Measurements from ENCODE around the gene DYSF. TPM values are rescaled to one million over a fixed set of nuclear protein-coding genes. Genes with fewer than 3 reads are reported as not detected.

Gene DYSF
- total RNA-seq, 2 donors from 2014 or later = 0.77 to 1.6 TPM

DNA sequence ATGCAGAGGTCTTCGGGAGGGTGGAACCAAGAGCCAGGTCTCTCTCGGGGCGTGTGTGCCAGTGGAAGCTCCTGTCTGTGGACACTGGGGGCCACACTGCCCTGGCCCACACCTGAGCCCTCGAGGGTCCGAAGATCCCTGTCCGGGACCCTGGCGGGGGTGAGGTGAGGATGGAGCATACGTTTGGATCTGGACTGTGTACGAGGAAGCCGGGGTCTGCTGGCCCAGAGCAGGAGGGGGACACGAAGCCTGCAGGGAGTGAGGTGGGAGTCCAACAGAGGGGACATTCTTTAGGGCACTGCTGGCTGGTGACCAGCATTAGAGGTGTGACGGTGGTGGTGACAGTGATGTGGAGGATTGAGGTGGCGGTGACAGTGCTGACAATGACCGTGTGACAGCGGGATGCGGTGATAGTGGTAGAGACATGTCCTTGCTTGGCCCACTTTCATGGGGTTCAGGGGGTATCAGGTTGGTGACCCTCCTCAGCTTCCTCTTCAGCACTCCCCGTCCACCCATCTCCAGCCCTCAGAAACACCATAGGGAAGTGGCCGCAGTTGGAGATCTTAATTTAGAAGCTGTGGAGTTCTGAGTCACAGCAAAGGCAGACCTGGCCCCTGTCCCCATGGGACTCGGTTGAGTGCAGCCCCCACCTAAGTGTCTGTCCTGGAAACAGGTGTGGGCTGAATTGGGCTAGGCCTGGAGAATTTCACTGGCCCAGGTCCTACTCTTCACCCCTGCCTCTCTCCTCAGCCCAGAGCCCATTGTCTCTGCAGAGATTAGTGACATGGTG, 252.0 kb downstream of the DYSF start:
- H3K4me3 Mint-ChIP-seq = no peak overlapping the region
- no peaks in the 10 kb centered on the region for H3K36me3 Mint-ChIP-seq (ENCODE audit: insufficient read depth in 2 of 2)
- no peak for ATAC-seq (replicated peaks in 1 of 2)
- peaks cover under 1% of the 10 kb centered on the region for H3K27me3 Mint-ChIP-seq (ENCODE audit: low read depth)
- H3K4me1 Mint-ChIP-seq (ENCODE audit: low read depth) = no peaks in the 10 kb centered on the region
- DNase-seq = no peak
- H3K27ac Mint-ChIP-seq = no peak overlapping the region
- H3K9me3 Mint-ChIP-seq = no peaks in the 10 kb centered on the region

DNA sequence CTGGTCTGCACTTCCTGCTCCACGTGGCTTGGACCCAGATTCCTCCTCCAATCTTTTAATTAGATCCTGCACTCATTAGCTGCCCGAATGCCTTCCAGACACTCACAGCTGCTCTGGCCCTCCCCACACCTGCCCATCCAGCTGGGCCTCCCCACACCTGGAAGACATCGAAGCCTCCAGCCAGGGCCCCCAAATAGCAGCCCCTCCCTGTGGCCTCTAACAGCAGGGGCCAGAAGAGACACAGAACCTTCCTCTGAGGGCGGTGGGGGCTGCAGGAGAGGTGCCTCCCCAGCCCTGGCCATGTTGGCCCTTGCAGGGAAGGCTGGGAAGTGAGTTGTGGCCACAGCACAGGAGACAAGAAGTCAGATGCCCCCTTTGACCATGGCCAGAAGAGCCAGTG, 252.8 kb downstream of the DYSF start:
- DNase-seq = no peak
- Mint-ChIP-seq H3K4me3 (no peak overlapping the region), H3K9me3 (no peaks in the 10 kb centered on the region), H3K4me1 (ENCODE audit: low read depth) (no peaks in the 10 kb centered on the region), H3K27me3 (ENCODE audit: low read depth) (peaks cover 7% of the 10 kb centered on the region), H3K27ac (no peak overlapping the region), H3K36me3 (ENCODE audit: insufficient read depth in 2 of 2) (no peaks in the 10 kb centered on the region)
- ATAC-seq (replicated peaks in 1 of 2) = no peak

DNA sequence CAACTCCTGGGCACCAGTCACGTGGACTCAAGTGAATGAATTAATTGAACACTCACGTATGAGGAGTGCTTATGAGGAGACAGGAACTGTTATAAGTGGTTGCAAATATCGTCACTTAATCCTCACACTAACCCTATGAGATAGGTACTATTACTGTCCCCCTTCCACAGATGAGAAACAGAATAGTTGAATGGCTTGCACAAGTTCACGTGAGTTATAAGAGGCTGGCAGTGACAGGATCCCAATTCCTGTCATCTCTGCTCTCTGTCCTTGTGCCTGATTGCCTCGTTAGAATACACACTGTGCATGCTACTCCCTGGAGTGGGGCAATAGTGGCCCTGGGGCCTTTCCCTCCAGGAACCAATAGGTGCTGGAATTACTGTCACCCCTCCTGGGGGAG, 253.5 kb downstream of the DYSF start:
- Mint-ChIP-seq H3K27me3 (ENCODE audit: low read depth) (peaks cover 11% of the 10 kb centered on the region), H3K4me3 (no peak overlapping the region), H3K4me1 (ENCODE audit: low read depth) (no peaks in the 10 kb centered on the region), H3K9me3 (no peaks in the 10 kb centered on the region), H3K36me3 (ENCODE audit: insufficient read depth in 2 of 2) (no peaks in the 10 kb centered on the region), H3K27ac (no peak overlapping the region)
- DNase-seq (no peak), ATAC-seq (replicated peaks in 1 of 2) (no peak)

DNA sequence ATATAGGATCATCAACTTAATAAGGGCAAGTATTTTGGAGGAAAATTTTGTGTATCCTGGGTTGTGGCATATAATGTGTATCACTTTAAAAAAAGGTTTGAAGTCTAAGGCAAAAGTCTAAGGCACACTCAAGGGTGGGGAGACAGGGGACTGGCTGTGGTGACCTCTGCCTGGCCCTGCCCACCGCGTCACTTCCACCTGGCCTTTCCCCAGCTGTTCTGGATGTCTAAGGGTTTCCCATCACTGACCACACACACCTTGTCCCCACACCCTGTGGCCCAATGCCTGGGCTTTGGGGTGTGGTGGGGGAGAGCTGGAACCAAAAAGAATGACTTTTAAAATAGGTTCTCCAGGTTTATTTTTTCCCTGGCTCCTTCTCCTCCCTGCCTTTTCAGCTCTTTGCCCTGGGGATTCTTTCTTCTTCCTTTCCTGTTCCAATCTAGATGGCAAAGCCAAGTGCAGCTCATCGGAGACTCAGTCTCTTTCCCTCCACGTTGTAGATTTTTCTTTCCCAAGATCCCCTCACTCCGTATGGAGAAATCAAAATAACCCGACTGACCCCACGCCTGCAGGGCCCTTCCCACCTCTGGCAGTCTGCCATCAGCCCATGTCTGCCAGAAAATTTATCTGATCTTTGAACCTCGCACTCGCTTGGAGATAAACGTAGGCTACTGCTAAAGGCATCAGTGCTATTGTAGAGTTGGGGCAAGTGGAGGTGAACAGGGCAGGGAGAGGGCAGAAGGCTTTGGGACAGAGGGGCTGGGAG, 257.2 kb downstream of the DYSF start:
- H3K4me3 Mint-ChIP-seq = no peak overlapping the region
- ATAC-seq (replicated peaks in 1 of 2) = no peak
- H3K27ac Mint-ChIP-seq = no peak overlapping the region
- H3K9me3 Mint-ChIP-seq = no peaks in the 10 kb centered on the region
- H3K27me3 Mint-ChIP-seq (ENCODE audit: low read depth) = peaks cover 13% of the 10 kb centered on the region
- DNase-seq = no peak
- no peaks in the 10 kb centered on the region for H3K36me3 Mint-ChIP-seq (ENCODE audit: insufficient read depth in 2 of 2)
- no peaks in the 10 kb centered on the region for H3K4me1 Mint-ChIP-seq (ENCODE audit: low read depth)

DNA sequence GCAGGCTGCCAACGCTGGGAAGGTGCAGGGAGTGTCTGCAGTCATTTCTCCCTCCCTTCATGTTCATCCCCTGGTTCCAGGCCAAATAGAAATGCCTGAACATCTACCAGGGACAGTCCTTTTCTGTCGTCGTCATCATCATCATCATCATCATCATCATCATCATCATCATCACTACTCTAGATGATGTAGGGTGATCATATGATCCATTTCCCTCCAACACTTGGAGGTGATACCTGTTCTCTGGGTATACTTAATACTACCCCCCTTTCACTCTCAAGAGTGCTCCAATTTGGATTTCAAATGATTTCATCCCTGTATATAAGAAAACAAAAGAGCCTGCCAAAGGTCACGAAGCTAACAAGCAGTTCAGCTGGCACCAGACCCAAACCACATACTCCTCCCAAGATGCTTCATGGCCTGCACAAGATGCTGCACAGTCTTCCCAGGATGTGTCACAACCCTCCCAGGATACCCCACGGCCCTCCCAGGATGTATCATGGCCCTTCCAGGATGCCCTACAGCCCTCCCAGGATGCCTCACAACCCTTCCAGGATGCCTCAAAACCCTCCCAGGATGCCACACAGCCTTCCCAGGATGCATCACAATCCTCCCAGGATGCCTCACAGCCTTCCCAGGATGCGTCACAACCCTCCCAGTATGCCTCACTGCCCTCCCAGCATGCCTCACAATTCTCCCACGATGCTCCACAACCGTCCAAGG, 257.9 kb downstream of the DYSF start:
- peaks cover 13% of the 10 kb centered on the region for H3K27me3 Mint-ChIP-seq (ENCODE audit: low read depth)
- H3K4me3 Mint-ChIP-seq = no peak overlapping the region
- H3K27ac Mint-ChIP-seq = no peak overlapping the region
- DNase-seq (no peak), ATAC-seq (replicated peaks in 1 of 2) (no peak)
- no peaks in the 10 kb centered on the region for H3K36me3 Mint-ChIP-seq (ENCODE audit: insufficient read depth in 2 of 2)
- H3K9me3 Mint-ChIP-seq = no peaks in the 10 kb centered on the region
- no peaks in the 10 kb centered on the region for H3K4me1 Mint-ChIP-seq (ENCODE audit: low read depth)

DNA sequence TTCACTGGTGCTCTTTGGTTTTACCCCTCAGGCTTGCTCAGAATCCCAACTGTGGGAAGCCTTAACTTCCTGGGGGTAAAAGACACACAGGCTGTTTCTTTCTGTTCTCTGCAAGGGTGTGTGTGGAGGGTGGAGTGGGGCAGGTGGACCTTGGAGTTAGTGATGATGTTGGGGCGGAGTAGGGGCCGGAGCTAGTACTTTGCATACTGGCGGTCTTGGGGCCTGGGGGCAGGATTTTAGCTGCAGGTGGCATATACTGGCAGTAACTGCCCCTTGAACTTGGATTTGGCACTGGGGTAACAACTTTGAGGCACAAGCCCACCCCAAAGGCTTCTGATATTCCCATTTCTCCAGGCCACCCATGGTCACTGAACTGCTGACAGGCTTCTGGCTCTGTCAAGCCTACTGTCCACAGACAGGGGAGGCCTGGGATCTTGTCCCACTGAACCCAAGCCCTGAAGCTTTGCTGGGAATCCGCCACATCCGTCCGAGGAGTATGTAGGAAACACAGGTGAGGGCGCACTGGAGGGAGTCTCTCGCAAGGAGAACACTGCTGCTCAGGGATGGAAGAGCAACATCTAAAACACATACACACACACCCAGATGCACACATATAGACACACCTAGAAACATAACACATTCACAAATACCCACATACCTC, 258.9 kb downstream of the DYSF start:
- H3K9me3 Mint-ChIP-seq = no peaks in the 10 kb centered on the region
- no peaks in the 10 kb centered on the region for H3K4me1 Mint-ChIP-seq (ENCODE audit: low read depth)
- H3K4me3 Mint-ChIP-seq = no peak overlapping the region
- H3K36me3 Mint-ChIP-seq (ENCODE audit: insufficient read depth in 2 of 2) = no peaks in the 10 kb centered on the region
- H3K27me3 Mint-ChIP-seq (ENCODE audit: low read depth) = peaks cover 13% of the 10 kb centered on the region
- ATAC-seq (replicated peaks in 1 of 2) (no peak), DNase-seq (no peak)
- H3K27ac Mint-ChIP-seq = no peak overlapping the region

DNA sequence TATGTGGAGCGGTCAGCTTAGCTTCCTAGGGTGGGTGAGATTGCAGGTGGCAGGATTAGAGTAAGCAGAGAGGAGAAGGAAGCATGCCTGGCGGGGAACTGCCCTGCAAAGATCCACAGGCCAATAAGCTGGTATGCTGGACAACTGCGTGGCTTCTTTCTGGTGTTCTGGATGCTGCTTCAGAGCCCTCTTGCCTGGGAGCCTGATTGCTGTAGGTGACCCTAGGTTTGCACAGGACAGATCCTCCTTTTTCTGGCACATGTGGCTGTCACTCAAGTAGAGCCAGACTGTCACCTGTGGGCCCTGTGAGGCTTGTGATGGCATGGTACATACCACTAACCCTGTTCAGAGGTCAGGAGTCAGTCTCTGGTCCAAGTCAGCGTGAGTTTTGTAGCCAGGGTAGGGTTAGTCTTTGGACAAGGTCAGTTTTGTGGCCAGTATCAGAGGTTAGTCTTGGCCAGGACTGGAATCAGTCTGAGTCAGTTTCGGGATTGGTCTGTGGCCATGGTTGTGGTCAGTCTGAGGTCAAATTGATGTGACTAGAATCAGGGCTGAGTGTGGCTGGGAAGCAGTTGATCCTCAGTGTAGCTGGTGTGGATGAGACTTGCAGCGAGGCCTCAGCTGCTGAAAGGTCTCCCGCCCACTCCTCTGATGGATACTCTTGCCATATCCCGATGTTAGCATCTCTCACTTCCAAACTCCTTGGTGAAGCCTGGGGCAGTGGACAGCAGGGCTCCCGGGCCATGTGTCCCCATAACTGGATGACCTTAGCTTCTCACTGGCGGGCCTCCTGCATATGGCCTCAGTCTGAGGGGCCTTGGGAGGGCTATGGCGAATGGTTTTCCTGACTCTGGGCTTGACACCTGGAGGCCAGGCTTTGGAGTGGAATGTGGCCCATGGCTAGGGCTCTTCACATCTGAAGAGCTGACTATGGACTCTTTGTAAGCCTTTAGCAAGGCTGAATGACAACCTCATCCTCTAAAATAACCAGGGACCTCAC, 260.5 kb downstream of the DYSF start:
- H3K27me3 Mint-ChIP-seq (ENCODE audit: low read depth) = peaks cover 13% of the 10 kb centered on the region

DNA sequence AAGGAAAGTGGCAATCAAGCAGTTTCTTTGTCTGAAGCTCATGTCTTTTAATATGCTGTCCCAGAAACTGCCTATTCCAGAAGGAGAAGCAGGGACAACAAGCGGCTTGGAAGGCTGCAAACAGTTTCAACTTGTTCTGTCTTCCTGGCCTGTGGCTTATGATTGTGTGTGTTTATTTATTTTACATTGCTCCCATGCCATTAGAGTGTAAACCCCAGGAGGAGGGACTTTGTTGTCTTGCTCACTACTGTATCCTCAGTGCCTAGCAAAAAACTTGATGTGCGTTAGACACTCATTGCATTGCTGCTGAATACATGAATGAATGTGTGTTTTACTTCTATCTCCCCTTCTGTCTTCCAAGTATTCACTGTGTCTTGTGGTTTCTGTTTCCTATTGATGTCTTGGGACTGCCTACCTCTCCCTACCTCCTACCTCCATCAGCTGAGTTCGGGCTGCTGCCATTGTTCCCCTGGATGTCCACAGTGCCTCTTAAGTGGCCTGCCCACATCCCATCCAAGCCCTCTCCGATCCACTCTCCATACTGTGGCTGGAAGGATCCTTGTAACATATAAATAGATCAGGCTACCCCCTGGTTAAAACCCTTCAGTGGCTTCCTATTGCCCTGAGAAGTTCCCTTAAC, 261.4 kb downstream of the DYSF start:
- ATAC-seq (replicated peaks in 1 of 2) (no peak), DNase-seq (no peak)
- Mint-ChIP-seq H3K4me3 (no peak overlapping the region), H3K9me3 (no peaks in the 10 kb centered on the region), H3K27ac (no peak overlapping the region), H3K27me3 (ENCODE audit: low read depth) (peaks cover 13% of the 10 kb centered on the region), H3K36me3 (ENCODE audit: insufficient read depth in 2 of 2) (no peaks in the 10 kb centered on the region), H3K4me1 (ENCODE audit: low read depth) (no peaks in the 10 kb centered on the region)

More for the DNA sequence above, 260.5 kb downstream of the DYSF start:
- no peaks in the 10 kb centered on the region for H3K9me3 Mint-ChIP-seq
- H3K4me1 Mint-ChIP-seq (ENCODE audit: low read depth) = no peaks in the 10 kb centered on the region
- peak in 1 of 2 donors; percentile 15 for ATAC-seq (replicated peaks in 1 of 2)
- H3K4me3 Mint-ChIP-seq = no peak overlapping the region
- no peaks in the 10 kb centered on the region for H3K36me3 Mint-ChIP-seq (ENCODE audit: insufficient read depth in 2 of 2)
- H3K27ac Mint-ChIP-seq = no peak overlapping the region
- DNase-seq = no peak

DNA sequence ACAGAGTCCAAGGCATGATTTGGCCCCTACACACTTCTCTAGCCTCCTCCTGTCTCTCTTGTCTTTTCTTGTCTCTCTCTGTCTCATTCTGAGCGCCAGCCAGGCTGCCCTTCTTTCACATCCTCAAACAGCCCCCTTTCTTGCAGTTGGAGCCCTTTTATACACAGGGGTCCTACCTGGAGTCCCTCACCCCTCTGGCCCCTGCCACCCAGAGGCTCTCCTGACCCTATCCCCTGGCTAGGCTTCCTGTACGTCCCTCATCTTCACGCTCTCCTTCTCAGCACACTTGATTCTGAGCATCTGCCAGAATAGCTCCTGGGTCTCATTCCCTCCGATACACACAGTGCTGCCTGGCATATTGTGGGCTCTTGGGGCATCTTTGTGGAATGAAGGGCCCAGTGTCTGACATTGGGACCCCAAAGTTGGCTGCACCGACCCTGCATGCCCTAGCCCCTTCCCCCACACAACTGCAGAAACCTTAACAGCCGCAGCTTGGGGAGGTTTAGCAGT, 261.9 kb downstream of the DYSF start:
- Mint-ChIP-seq H3K4me1 (ENCODE audit: low read depth) (no peaks in the 10 kb centered on the region), H3K36me3 (ENCODE audit: insufficient read depth in 2 of 2) (no peaks in the 10 kb centered on the region), H3K4me3 (no peak overlapping the region), H3K9me3 (no peaks in the 10 kb centered on the region), H3K27me3 (ENCODE audit: low read depth) (peaks cover 13% of the 10 kb centered on the region), H3K27ac (no peak overlapping the region)
- no peak for ATAC-seq (replicated peaks in 1 of 2)
- DNase-seq = no peak

DNA sequence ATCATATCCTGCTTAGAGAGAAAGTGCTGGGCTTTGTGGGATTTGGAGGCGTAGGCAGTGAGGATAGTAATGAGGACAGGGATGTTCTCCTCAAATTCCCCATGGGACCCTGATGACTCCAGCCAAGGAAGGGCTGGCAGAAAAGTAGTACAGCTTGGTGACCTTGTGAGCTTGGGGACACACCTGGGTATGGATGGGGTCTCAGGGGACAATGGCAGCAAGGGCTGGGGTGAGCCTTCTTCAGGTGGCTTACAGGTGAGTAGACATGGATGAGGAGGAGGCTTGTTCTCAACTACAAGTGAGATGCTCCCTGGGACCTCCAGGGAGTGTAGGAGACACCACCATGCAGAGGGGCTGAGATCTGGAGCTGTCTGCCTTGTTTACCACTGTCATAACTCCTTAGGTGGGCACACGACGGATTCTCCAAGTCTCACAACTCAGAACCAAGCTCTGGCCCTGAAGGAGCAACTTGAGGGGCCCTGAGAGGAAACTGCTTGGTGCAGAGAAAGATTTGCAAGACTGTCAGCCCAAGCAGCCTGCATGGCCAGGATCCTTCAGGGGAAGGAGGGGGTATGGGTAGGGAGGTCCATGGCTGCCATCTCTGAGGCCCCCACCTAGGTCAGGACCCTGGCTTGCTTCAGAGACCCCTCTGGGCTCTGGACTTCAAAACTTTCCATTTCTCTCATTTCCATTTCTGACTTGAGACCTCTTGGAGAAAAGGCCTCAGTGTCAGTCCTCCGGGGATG, 262.8 kb downstream of the DYSF start:
- H3K27ac Mint-ChIP-seq = no peak overlapping the region
- H3K27me3 Mint-ChIP-seq (ENCODE audit: low read depth) = peaks cover 6% of the 10 kb centered on the region
- no peaks in the 10 kb centered on the region for H3K36me3 Mint-ChIP-seq (ENCODE audit: insufficient read depth in 2 of 2)
- no peaks in the 10 kb centered on the region for H3K9me3 Mint-ChIP-seq
- DNase-seq (no peak), ATAC-seq (replicated peaks in 1 of 2) (no peak)
- no peaks in the 10 kb centered on the region for H3K4me1 Mint-ChIP-seq (ENCODE audit: low read depth)
- no peak overlapping the region for H3K4me3 Mint-ChIP-seq
